Panc1 (cell line): ENCODE results near the gene CMYA5. TPM values are rescaled to one million over a fixed set of nuclear protein-coding genes. Genes with fewer than 3 reads are reported as not detected.

ENCODE experiments used
- ATAC-seq: fragments of 200-7000 bp; cut with Tn5 transposase; 2 replicates; pipeline ENCODE4 v1.9.1; 2020; ENCODE audit warnings: mild to moderate bottlenecking, moderate library complexity
- BruUV-seq: library from RNA; stranded (reverse); fragments of 400-500 nt; replicated peaks from 2 replicates; lab custom pipeline; 2021; lab: Mats Ljungman, UMichigan
- CTCF ChIA-PET: fragments of 300-600 bp; sonication (Branson Sonifier 250); formaldehyde crosslinking; loops from one replicate; lab custom pipeline; 2022; ENCODE audit warnings: antibody characterized with exemption; lab: Charles Lee
- POLR2A ChIA-PET: fragments of 300-600 bp; sonication (Branson Sonifier 250); formaldehyde crosslinking; loops from one replicate; lab custom pipeline; 2022; ENCODE audit warnings: antibody characterized with exemption; lab: Charles Lee
- DNase-seq: peaks from one replicate; pipeline ENCODE4 v3.0.0-alpha.2; 2010; ENCODE audit warnings: low read depth, low spot score
- H3K27ac ChIP-seq: 2 replicates; pipeline ENCODE4 v1.5.1; 2011; ENCODE audit warnings: mild to moderate bottlenecking, low read length, inconsistent platforms
- H3K27me3 ChIP-seq: fragments of 200-500 bp; sonication (Bioruptor generic); 2 replicates; pipeline ENCODE4 v1.6.0; 2014; ENCODE audit warnings: low read length, inconsistent platforms; ENCODE audit not compliant: control insufficient read depth, insufficient read depth
- H3K36me3 ChIP-seq: fragments of 200-500 bp; sonication (Bioruptor generic); 2 replicates; pipeline ENCODE4 v1.5.1; 2014; ENCODE audit warnings: inconsistent platforms, mild to moderate bottlenecking, low read length, moderate library complexity; ENCODE audit not compliant: control insufficient read depth, insufficient read depth
- H3K4me1 ChIP-seq: 2 replicates; pipeline ENCODE4 v1.5.1; 2011; ENCODE audit warnings: inconsistent platforms, mild to moderate bottlenecking, low read length, moderate library complexity; ENCODE audit not compliant: control insufficient read depth, insufficient read depth
- H3K4me3 ChIP-seq, 2 experiments: 2 replicates each; pipeline ENCODE4 v1.5.1; 2011 to 2012; ENCODE audit warnings: low read depth in 2 of 2, low read length in 2 of 2, mild to moderate bottlenecking in 2 of 2, inconsistent platforms in 1 of 2, moderate library complexity in 1 of 2
- H3K9me3 ChIP-seq: fragments of 200-500 bp; sonication (Bioruptor generic); 2 replicates; pipeline ENCODE4 v1.5.1; 2014; ENCODE audit warnings: low read depth, mild to moderate bottlenecking, inconsistent platforms, low read length, moderate library complexity; ENCODE audit not compliant: control insufficient read depth, insufficient read depth
- POLR2AphosphoS5 ChIP-seq: IDR thresholded peaks from 2 replicates; pipeline ENCODE4 v1.6.1; 2012; ENCODE audit warnings: mild to moderate bottlenecking, low read depth, low read length, moderate library complexity
- SIN3A ChIP-seq: IDR thresholded peaks from 2 replicates; pipeline ENCODE4 v1.6.1; 2012; ENCODE audit warnings: low read depth, mild to moderate bottlenecking, low read length, moderate library complexity, borderline replicate concordance; ENCODE audit not compliant: insufficient read depth
- TCF7L2 ChIP-seq: IDR thresholded peaks from 2 replicates; pipeline ENCODE4 v1.6.1; 2011; ENCODE audit warnings: mild to moderate bottlenecking, low read depth, low read length, inconsistent platforms
- in situ Hi-C: cut with HindIII; loops from 2 replicates; pipeline ENCODE4 v1.10.0; 2016; ENCODE audit warnings: low sequenced_read_pairs, low pct_unique_long_range_greater_than_20kb
- intact Hi-C: fragments of 100-400 bp; cut with micrococcal nuclease; formaldehyde crosslinking; loops from one replicate; pipeline ENCODE4 v1.10.0; 2022; ENCODE audit not compliant: unreplicated experiment
- total RNA-seq: library from RNA; stranded (reverse); gene quantifications from one replicate; pipeline ENCODE4 v1.2.1, GENCODE V29; 2021; ENCODE audit not compliant: unreplicated experiment
- TF ChIP-seq, protein P1 (sequence below), 2 experiments: IDR thresholded peaks; 2 replicates each; pipeline ENCODE4 v1.6.1; 2011 to 2012; ENCODE audit warnings: low read depth in 2 of 2, control low read depth in 1 of 2, low read length in 1 of 2, mild to moderate bottlenecking in 1 of 2, moderate library complexity in 1 of 2; ENCODE audit not compliant: insufficient read depth in 1 of 2
- TF ChIP-seq, protein P2 (sequence below): fragments of 450-650 bp; IDR thresholded peaks from 2 replicates; pipeline ENCODE4 v1.5.1; 2017; ENCODE audit warnings: mild to moderate bottlenecking

CMYA5 gene
- total RNA-seq, 1 experiment from 2014 or later, result 0.31 TPM

DNA sequence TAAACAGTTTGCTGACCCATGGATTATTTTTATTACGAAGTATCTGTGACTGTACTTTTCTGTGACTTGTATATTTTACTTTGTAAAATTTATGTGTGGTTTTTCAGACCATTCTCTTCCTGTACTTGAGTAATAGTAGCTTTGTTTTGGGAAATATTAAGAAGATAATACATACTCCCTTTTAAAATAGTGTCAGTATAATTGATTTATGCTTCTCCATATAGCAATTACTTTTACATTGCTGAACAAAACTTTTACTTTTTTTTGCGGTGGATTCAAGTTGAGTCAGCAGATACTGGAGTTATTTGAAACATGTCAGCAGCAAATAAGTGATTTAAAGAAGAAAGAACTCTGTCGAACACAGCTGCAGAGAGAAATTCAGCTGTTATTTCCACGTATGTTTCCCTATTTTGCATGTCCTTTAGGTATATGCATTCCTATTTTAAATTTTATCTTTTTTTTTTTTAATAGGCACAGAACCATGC lies 49.0 kb upstream of the CMYA5 start:
- no peak for DNase-seq
- intact Hi-C loops, result no loop called here
- ChIA-PET POLR2A (no interaction called here), CTCF (no interaction called here)
- Histone ChIP-seq H3K36me3 (peaks cover 44% of the 10 kb centered on the region), H3K4me1 (no peaks in the 10 kb centered on the region), H3K9me3 (no peaks in the 10 kb centered on the region), H3K27ac (no peak overlapping the region), H3K27me3 (no peaks in the 10 kb centered on the region), H3K4me3 (no peak overlapping the region)
- in situ Hi-C loops, result no loop called here
- no TSS peak for BruUV-seq
- no peak for ATAC-seq
- TF ChIP-seq POLR2AphosphoS5 (no peak), TCF7L2 (no peak), SIN3A (no peak)
- TF ChIP-seq, protein P1, sequence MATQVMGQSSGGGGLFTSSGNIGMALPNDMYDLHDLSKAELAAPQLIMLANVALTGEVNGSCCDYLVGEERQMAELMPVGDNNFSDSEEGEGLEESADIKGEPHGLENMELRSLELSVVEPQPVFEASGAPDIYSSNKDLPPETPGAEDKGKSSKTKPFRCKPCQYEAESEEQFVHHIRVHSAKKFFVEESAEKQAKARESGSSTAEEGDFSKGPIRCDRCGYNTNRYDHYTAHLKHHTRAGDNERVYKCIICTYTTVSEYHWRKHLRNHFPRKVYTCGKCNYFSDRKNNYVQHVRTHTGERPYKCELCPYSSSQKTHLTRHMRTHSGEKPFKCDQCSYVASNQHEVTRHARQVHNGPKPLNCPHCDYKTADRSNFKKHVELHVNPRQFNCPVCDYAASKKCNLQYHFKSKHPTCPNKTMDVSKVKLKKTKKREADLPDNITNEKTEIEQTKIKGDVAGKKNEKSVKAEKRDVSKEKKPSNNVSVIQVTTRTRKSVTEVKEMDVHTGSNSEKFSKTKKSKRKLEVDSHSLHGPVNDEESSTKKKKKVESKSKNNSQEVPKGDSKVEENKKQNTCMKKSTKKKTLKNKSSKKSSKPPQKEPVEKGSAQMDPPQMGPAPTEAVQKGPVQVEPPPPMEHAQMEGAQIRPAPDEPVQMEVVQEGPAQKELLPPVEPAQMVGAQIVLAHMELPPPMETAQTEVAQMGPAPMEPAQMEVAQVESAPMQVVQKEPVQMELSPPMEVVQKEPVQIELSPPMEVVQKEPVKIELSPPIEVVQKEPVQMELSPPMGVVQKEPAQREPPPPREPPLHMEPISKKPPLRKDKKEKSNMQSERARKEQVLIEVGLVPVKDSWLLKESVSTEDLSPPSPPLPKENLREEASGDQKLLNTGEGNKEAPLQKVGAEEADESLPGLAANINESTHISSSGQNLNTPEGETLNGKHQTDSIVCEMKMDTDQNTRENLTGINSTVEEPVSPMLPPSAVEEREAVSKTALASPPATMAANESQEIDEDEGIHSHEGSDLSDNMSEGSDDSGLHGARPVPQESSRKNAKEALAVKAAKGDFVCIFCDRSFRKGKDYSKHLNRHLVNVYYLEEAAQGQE (IDR thresholded peaks at IDR 0.05; ENCODE audit: insufficient read depth in 1 of 2, low read depth in 2 of 2, low read length in 1 of 2), result no peak
- TF ChIP-seq, protein P2, sequence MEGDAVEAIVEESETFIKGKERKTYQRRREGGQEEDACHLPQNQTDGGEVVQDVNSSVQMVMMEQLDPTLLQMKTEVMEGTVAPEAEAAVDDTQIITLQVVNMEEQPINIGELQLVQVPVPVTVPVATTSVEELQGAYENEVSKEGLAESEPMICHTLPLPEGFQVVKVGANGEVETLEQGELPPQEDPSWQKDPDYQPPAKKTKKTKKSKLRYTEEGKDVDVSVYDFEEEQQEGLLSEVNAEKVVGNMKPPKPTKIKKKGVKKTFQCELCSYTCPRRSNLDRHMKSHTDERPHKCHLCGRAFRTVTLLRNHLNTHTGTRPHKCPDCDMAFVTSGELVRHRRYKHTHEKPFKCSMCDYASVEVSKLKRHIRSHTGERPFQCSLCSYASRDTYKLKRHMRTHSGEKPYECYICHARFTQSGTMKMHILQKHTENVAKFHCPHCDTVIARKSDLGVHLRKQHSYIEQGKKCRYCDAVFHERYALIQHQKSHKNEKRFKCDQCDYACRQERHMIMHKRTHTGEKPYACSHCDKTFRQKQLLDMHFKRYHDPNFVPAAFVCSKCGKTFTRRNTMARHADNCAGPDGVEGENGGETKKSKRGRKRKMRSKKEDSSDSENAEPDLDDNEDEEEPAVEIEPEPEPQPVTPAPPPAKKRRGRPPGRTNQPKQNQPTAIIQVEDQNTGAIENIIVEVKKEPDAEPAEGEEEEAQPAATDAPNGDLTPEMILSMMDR, result no peak

DNA sequence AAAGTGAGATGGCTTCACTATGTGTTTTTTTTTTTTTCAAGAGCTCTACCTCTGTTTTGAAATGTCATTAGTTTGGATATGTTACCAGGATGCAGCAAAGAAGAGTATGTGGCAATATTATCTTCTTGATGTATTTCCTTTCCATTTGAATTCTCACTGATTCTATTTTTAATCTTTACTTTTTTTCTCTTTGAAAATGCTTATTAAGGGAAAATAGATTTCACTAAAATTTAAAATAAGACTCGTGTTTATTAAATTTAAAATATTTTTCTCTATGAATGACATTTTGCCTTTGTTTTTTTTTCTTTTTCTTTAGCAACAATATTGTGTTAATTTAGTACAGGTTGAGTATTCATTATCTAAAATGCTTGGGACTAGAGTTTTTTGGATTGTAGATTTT lies 48.2 kb upstream of the CMYA5 start:
- no peak for DNase-seq
- BruUV-seq, result no TSS peak
- intact Hi-C loops, result no loop called here
- Histone ChIP-seq H3K36me3 (peaks cover 49% of the 10 kb centered on the region), H3K9me3 (no peaks in the 10 kb centered on the region), H3K27ac (no peak overlapping the region), H3K27me3 (no peaks in the 10 kb centered on the region), H3K4me3 (no peak overlapping the region), H3K4me1 (no peaks in the 10 kb centered on the region)
- TF ChIP-seq, protein P2, result no peak
- TF ChIP-seq POLR2AphosphoS5, result no peak
- no peak for TF ChIP-seq TCF7L2
- no peak for TF ChIP-seq SIN3A
- TF ChIP-seq, protein P1 (IDR thresholded peaks at IDR 0.05; ENCODE audit: insufficient read depth in 1 of 2, low read depth in 2 of 2, low read length in 1 of 2), result no peak
- in situ Hi-C loops, result no loop called here
- ChIA-PET CTCF (no interaction called here), POLR2A (no interaction called here)
- ATAC-seq, result no peak
